Neuronal stem cell (in vitro differentiated cells): Measurements from ENCODE around the gene NARF.

Source experiments
- DNase-seq: peaks from one replicate; pipeline ENCODE4 v3.0.0-alpha.2; 2013; ENCODE audit warnings: low spot score
- H2AFZ ChIP-seq: one replicate; pipeline ENCODE4 v1.6.1; 2013; ENCODE audit warnings: mild to moderate bottlenecking, low read length, inconsistent platforms
- H2AK5ac ChIP-seq: 2 replicates; pipeline ENCODE4 v1.6.1; 2013; ENCODE audit warnings: low read depth, mild to moderate bottlenecking, inconsistent platforms, low read length, moderate library complexity, mixed read lengths
- H2BK120ac ChIP-seq: 2 replicates; pipeline ENCODE4 v1.6.1; 2013; ENCODE audit warnings: low read depth, mild to moderate bottlenecking, inconsistent platforms, low read length, moderate library complexity, mixed read lengths
- H2BK12ac ChIP-seq: one replicate; pipeline ENCODE4 v1.6.1; 2013; ENCODE audit warnings: low read length, inconsistent platforms
- H2BK15ac ChIP-seq: 2 replicates; pipeline ENCODE4 v1.6.1; 2013; ENCODE audit warnings: mild to moderate bottlenecking, low read length, inconsistent platforms, mixed read lengths
- H2BK5ac ChIP-seq: one replicate; pipeline ENCODE4 v1.6.1; 2013; ENCODE audit warnings: inconsistent platforms, mild to moderate bottlenecking, low read length, moderate library complexity
- H3K14ac ChIP-seq: one replicate; pipeline ENCODE4 v1.6.1; 2013; ENCODE audit warnings: low read length, inconsistent platforms
- H3K18ac ChIP-seq: 2 replicates; pipeline ENCODE4 v1.6.1; 2013; ENCODE audit warnings: low read length, inconsistent platforms
- H3K23ac ChIP-seq: 2 replicates; pipeline ENCODE4 v1.6.1; 2013; ENCODE audit warnings: low read depth, mild to moderate bottlenecking, mixed read lengths, low read length, inconsistent platforms; ENCODE audit not compliant: poor library complexity
- H3K27ac ChIP-seq: replicated peaks from 3 replicates; pipeline ENCODE4 v1.5.1; 2013; ENCODE audit warnings: low read length, inconsistent platforms
- H3K27me3 ChIP-seq, 3 experiments: 2 replicates each; pipeline ENCODE4 v1.6.1; 2013; ENCODE audit warnings: low read length in 3 of 3, mild to moderate bottlenecking in 2 of 3, inconsistent platforms in 1 of 3, low read depth in 1 of 3, mixed read lengths in 1 of 3, moderate library complexity in 1 of 3; ENCODE audit not compliant: control insufficient read depth in 3 of 3, insufficient read depth in 3 of 3
- H3K36me3 ChIP-seq, 2 donors: replicated peaks in 1 of 2; 2 replicates each; pipeline ENCODE4 v1.6.1; 2013; ENCODE audit warnings: low read length in 2 of 2; ENCODE audit not compliant: control insufficient read depth in 2 of 2, insufficient read depth in 2 of 2
- H3K4ac ChIP-seq: 2 replicates; pipeline ENCODE4 v1.6.1; 2013; ENCODE audit warnings: inconsistent platforms, mild to moderate bottlenecking, low read length, moderate library complexity
- H3K4me1 ChIP-seq, 2 donors: 1 replicate in 1 of 2; 2 replicates in 1 of 2; pipeline ENCODE4 v1.6.1; 2013; ENCODE audit warnings: low read length in 2 of 2, low read depth in 1 of 2; ENCODE audit not compliant: control insufficient read depth in 2 of 2, insufficient read depth in 1 of 2
- H3K4me2 ChIP-seq: one replicate; pipeline ENCODE4 v1.6.1; 2013; ENCODE audit warnings: mild to moderate bottlenecking, low read length, inconsistent platforms; ENCODE audit not compliant: insufficient read depth, poor library complexity, severe bottlenecking
- H3K4me3 ChIP-seq, 2 donors: 2 replicates each; pipeline ENCODE4 v1.5.1; 2013; ENCODE audit warnings: low read length in 2 of 2, mild to moderate bottlenecking in 2 of 2, inconsistent platforms in 1 of 2, moderate library complexity in 1 of 2
- H3K79me1 ChIP-seq: one replicate; pipeline ENCODE4 v1.6.1; 2013; ENCODE audit warnings: low read depth, mild to moderate bottlenecking, inconsistent platforms, low read length, moderate library complexity
- H3K9ac ChIP-seq: one replicate; pipeline ENCODE4 v1.6.1; 2013; ENCODE audit warnings: mild to moderate bottlenecking, low read depth, low read length, inconsistent platforms; ENCODE audit not compliant: poor library complexity
- H3K9me3 ChIP-seq, 2 donors: replicated peaks in 1 of 2; 2 replicates each; pipeline versions ENCODE3 to v1.6.1; 2013; ENCODE audit warnings: low read length in 2 of 2, mild to moderate bottlenecking in 2 of 2, inconsistent platforms in 1 of 2, low read depth in 1 of 2, mixed read lengths in 1 of 2, moderate library complexity in 1 of 2; ENCODE audit not compliant: control insufficient read depth in 2 of 2, insufficient read depth in 1 of 2
- H4K8ac ChIP-seq: one replicate; pipeline ENCODE4 v1.6.1; 2013; ENCODE audit warnings: low read depth, mild to moderate bottlenecking, inconsistent platforms, low read length, moderate library complexity
- H4K91ac ChIP-seq: one replicate; pipeline ENCODE4 v1.6.1; 2013; ENCODE audit warnings: low read length, low read depth, mild to moderate bottlenecking, inconsistent platforms; ENCODE audit not compliant: poor library complexity
- WGBS, 2 donors: extraction: QIAGEN DNeasy Blood & Tissue Kit; methylation state at CpG; one replicate each; pipeline ENCODE4 v1.1.7; 2013; ENCODE audit warnings: missing lambda C conversion rate in 2 of 2, mixed read lengths in 1 of 2; ENCODE audit not compliant: insufficient read length in 2 of 2, insufficient replicate concordance in 1 of 2; ENCODE audit errors: extremely low coverage in 2 of 2; 5-methylcytosine and 5-hydroxymethylcytosine counted together

The NARF gene

GRCh38 chr17:82494236-82495055, 35.9 kb downstream of the NARF start:
- Histone ChIP-seq H2BK15ac (no peak overlapping the region), H3K4me1 (peaks cover 0 to 10% of the 10 kb centered on the region in 2 donors), H3K4me2 (peak overlapping the region; percentile 52), H3K4ac (peak overlapping the region; percentile 4), H2AK5ac (peak overlapping the region; percentile 8), H3K14ac (no peak overlapping the region), H3K27me3 (peaks cover 0 to 8% (median 0%) of the 10 kb centered on the region in 3 experiments), H3K9me3 (no peaks in the 10 kb centered on the region), H3K23ac (peak overlapping the region; percentile 32), H3K18ac (peak overlapping the region; percentile 88), H2BK5ac (no peak overlapping the region), H3K36me3 (peaks cover 0 to 2% of the 10 kb centered on the region in 2 donors), H3K4me3 (peak overlapping the region; percentile 7 to 35), H2BK12ac (no peak overlapping the region), H3K79me1 (no peaks in the 10 kb centered on the region), H3K27ac (peak overlapping the region; percentile 70), H2AFZ (peak overlapping the region; percentile 53), H4K91ac (no peak overlapping the region), H3K9ac (peak overlapping the region; percentile 80), H2BK120ac (no peak overlapping the region), H4K8ac (peak overlapping the region; percentile 93)
- peak; percentile 87 for DNase-seq
- no CpG with 5 or more reads among the region's 17 CpGs for WGBS, 2 donors

GRCh38 chr17:82495844-82496528, 37.4 kb downstream of the NARF start:
- no peaks in the 10 kb centered on the region for H3K36me3 ChIP-seq
- no peak overlapping the region for H3K4ac ChIP-seq
- peak overlapping the region; percentile 13 for H3K18ac ChIP-seq
- no peak overlapping the region for H3K27ac ChIP-seq
- peak overlapping the region; percentile 39 for H2BK5ac ChIP-seq
- H2BK12ac ChIP-seq: no peak overlapping the region
- H3K4me2 ChIP-seq: peak overlapping the region; percentile 96
- no peak overlapping the region for H3K14ac ChIP-seq
- H2AFZ ChIP-seq: peak overlapping the region; percentile 21
- no peak overlapping the region for H2BK120ac ChIP-seq
- no peaks in the 10 kb centered on the region for H3K9me3 ChIP-seq
- no peak for DNase-seq
- peak overlapping the region; percentile 40 for H3K23ac ChIP-seq
- H3K4me1 ChIP-seq: peaks cover 0 to 10% of the 10 kb centered on the region in 2 donors
- H2BK15ac ChIP-seq: peak overlapping the region; percentile 77
- peak overlapping the region in 1 of 2 donors; percentile 56 for H3K4me3 ChIP-seq
- peak overlapping the region; percentile 26 for H4K8ac ChIP-seq
- WGBS, 2 donors: no CpG with 5 or more reads among the region's 12 CpGs
- peaks cover 0 to 8% (median 0%) of the 10 kb centered on the region in 3 experiments for H3K27me3 ChIP-seq
- peak overlapping the region; percentile 93 for H2AK5ac ChIP-seq
- H3K9ac ChIP-seq: no peak overlapping the region
- peak overlapping the region; percentile 25 for H4K91ac ChIP-seq
- H3K79me1 ChIP-seq: no peaks in the 10 kb centered on the region

- DNase-seq: peak; percentile 87
- H3K4me3 ChIP-seq: peak overlapping the region; percentile 56 to 84
- H3K79me1 ChIP-seq: no peaks in the 10 kb centered on the region
- H4K91ac ChIP-seq: no peak overlapping the region
- peak overlapping the region; percentile 96 for H3K9ac ChIP-seq
- H3K4me2 ChIP-seq: peak overlapping the region; percentile 96
- H3K4me1 ChIP-seq: peaks cover 0 to 10% of the 10 kb centered on the region in 2 donors
- H3K9me3 ChIP-seq: no peaks in the 10 kb centered on the region
- H2BK12ac ChIP-seq: no peak overlapping the region
- H3K27ac ChIP-seq: no peak overlapping the region
- H2BK15ac ChIP-seq: no peak overlapping the region
- no peak overlapping the region for H2BK120ac ChIP-seq
- peak overlapping the region; percentile 1 for H2AK5ac ChIP-seq
- no peak overlapping the region for H3K14ac ChIP-seq
- H3K36me3 ChIP-seq: no peaks in the 10 kb centered on the region
- H3K23ac ChIP-seq: peak overlapping the region; percentile 76
- H3K18ac ChIP-seq: peak overlapping the region; percentile 6
- no peak overlapping the region for H4K8ac ChIP-seq
- peaks cover 0 to 8% (median 0%) of the 10 kb centered on the region in 3 experiments for H3K27me3 ChIP-seq
- no CpG with 5 or more reads among the region's 83 CpGs for WGBS, 2 donors
- peak overlapping the region; percentile 39 for H2BK5ac ChIP-seq
- peak overlapping the region; percentile 94 for H2AFZ ChIP-seq
- no peak overlapping the region for H3K4ac ChIP-seq
Observed at GRCh38 chr17:82496529-82497434, 38.2 kb downstream of the NARF start.
